Natural killer cell (primary cell): ENCODE measurements around the gene EVI5. TPM values are rescaled to one million over a fixed set of nuclear protein-coding genes. Genes with fewer than 3 reads are reported as not detected.
"Not testable (repeated sequence)": the region's sequence is repeated elsewhere in the genome, so short reads cannot be mapped to it uniquely, and the experiment has no call there.

ENCODE experiments used
- ATAC-seq, 3 donors: fragments of 150-1000 bp in 2 of 3; fragments of 200-7000 bp in 1 of 3; cut with Tn5 transposase; 1 replicate in 1 of 3; 2 replicates in 2 of 3; pipeline ENCODE4 v1.10.0; 2021; ENCODE audit warnings: mild to moderate bottlenecking in 2 of 3, moderate library complexity in 2 of 3
- DNase-seq, 2 donors: peaks; one replicate each; pipeline versions ENCODE4 v3.0.0 to v3.0.0-alpha.2; 2013 to 2021; ENCODE audit warnings: mixed read lengths in 1 of 2
- H3K27ac ChIP-seq: one replicate; pipeline ENCODE4 v1.5.1; 2013; ENCODE audit warnings: mild to moderate bottlenecking, low read length
- H3K27me3 ChIP-seq: one replicate; pipeline ENCODE4 v1.6.1; 2013; ENCODE audit warnings: low read length; ENCODE audit not compliant: control insufficient read depth, insufficient read depth
- H3K36me3 ChIP-seq: one replicate; pipeline ENCODE4 v1.6.1; 2013; ENCODE audit warnings: low read length; ENCODE audit not compliant: control insufficient read depth, insufficient read depth
- H3K4me1 ChIP-seq: one replicate; pipeline ENCODE4 v1.6.1; 2013; ENCODE audit warnings: low read length; ENCODE audit not compliant: control insufficient read depth, insufficient read depth
- H3K4me3 ChIP-seq: one replicate; pipeline ENCODE4 v1.5.1; 2013; ENCODE audit warnings: low read length
- H3K9me3 ChIP-seq: one replicate; pipeline ENCODE4 v1.6.1; 2013; ENCODE audit warnings: low read length; ENCODE audit not compliant: control insufficient read depth, insufficient read depth
- H3K27ac Mint-ChIP-seq, 2 donors: one replicate each; pipeline ENCODE4 v1.8.0; 2022; ENCODE audit warnings: mild to moderate bottlenecking in 2 of 2, mixed read lengths in 2 of 2, moderate library complexity in 1 of 2
- H3K27me3 Mint-ChIP-seq, 2 donors: one replicate each; pipeline ENCODE4 v1.8.0; 2022; ENCODE audit warnings: low read depth in 2 of 2, mixed read lengths in 2 of 2
- H3K36me3 Mint-ChIP-seq: one replicate; pipeline ENCODE4 v1.8.0; 2022; ENCODE audit warnings: mixed read lengths
- H3K4me1 Mint-ChIP-seq, 2 donors: one replicate each; pipeline ENCODE4 v1.8.0; 2022; ENCODE audit warnings: mixed read lengths in 2 of 2
- H3K4me3 Mint-ChIP-seq: one replicate; pipeline ENCODE4 v1.8.0; 2022; ENCODE audit warnings: mild to moderate bottlenecking, moderate library complexity, mixed read lengths
- H3K9me3 Mint-ChIP-seq, 2 donors: one replicate each; pipeline ENCODE4 v1.8.0; 2022; ENCODE audit warnings: mixed read lengths in 2 of 2
- CTCF ChIP-seq: fragments of 200-600 bp; IDR thresholded peaks from one replicate; pipeline ENCODE4 v1.8.0; 2022; ENCODE audit warnings: antibody characterized with exemption
- WGBS: methylation state at CpG from one replicate; pipeline ENCODE4 v1.1.7; 2013; ENCODE audit warnings: missing lambda C conversion rate; ENCODE audit not compliant: insufficient coverage; 5-methylcytosine and 5-hydroxymethylcytosine counted together
- intact Hi-C: fragments of 100-400 bp; cut with micrococcal nuclease; formaldehyde crosslinking; loops from one replicate; pipeline ENCODE4 v1.14.2; 2022
- total RNA-seq, 4 donors: library from RNA; stranded (reverse); fragments of 120-200 nt in 1 of 4; gene quantifications; one replicate each; pipeline versions ENCODE4 v1.2.3 to v1.2.4, GENCODE V29; 2013 to 2022

Gene EVI5
- total RNA-seq, 3 donors from 2014 or later (not counting 1 experiment from before 2014, with no cell fraction given), result 3.9 to 6.0 (median 5.5) TPM

GRCh38 chr1:92730476-92730875 lies 54.4 kb downstream of the EVI5 start:
- intact Hi-C loops, result no loop called here
- Mint-ChIP-seq H3K9me3 (no peaks in the 10 kb centered on the region), H3K27ac (no peak overlapping the region), H3K36me3 (no peaks in the 10 kb centered on the region), H3K4me3 (no peak overlapping the region), H3K4me1 (no peaks in the 10 kb centered on the region), H3K27me3 (peaks cover 0 to 10% of the 10 kb centered on the region in 2 donors)
- no peak for TF ChIP-seq CTCF
- H3K27ac ChIP-seq, result no peak overlapping the region
- peaks cover 3% of the 10 kb centered on the region for H3K27me3 ChIP-seq
- DNase-seq (no peak), ATAC-seq (no peak)
- WGBS, result no CpG with 5 or more reads among the region's 2 CpGs
- H3K9me3 ChIP-seq, result no peaks in the 10 kb centered on the region
- no peaks in the 10 kb centered on the region for H3K4me1 ChIP-seq
- H3K36me3 ChIP-seq, result no peaks in the 10 kb centered on the region
- H3K4me3 ChIP-seq, result no peak overlapping the region

- ATAC-seq (no peak), DNase-seq (no peak)
- Mint-ChIP-seq H3K9me3 (no peaks in the 10 kb centered on the region), H3K4me3 (no peak overlapping the region), H3K27me3 (peaks cover 0 to 17% of the 10 kb centered on the region in 2 donors), H3K27ac (no peak overlapping the region), H3K4me1 (no peaks in the 10 kb centered on the region), H3K36me3 (no peaks in the 10 kb centered on the region)
- Histone ChIP-seq H3K4me1 (no peaks in the 10 kb centered on the region), H3K36me3 (no peaks in the 10 kb centered on the region), H3K4me3 (no peak overlapping the region), H3K9me3 (no peaks in the 10 kb centered on the region), H3K27me3 (peaks cover 3% of the 10 kb centered on the region), H3K27ac (no peak overlapping the region)
- TF ChIP-seq CTCF, result no peak
- 87% methylated on average over 2 of the region's 4 CpGs for WGBS
- intact Hi-C loops, result no loop called here
Measured at GRCh38 chr1:92728697-92729096, 56.2 kb downstream of the EVI5 start.

- H3K9me3 Mint-ChIP-seq, ATAC-seq, intact Hi-C loops, H3K36me3 ChIP-seq, H3K27ac Mint-ChIP-seq, H3K4me3 Mint-ChIP-seq, H3K4me3 ChIP-seq, DNase-seq, H3K4me1 ChIP-seq, H3K9me3 ChIP-seq, H3K27ac ChIP-seq, H3K4me1 Mint-ChIP-seq, H3K36me3 Mint-ChIP-seq, H3K27me3 ChIP-seq: not testable (repeated sequence)
- 92% methylated on average over 9 of the region's 9 CpGs for WGBS
- peaks cover 7 to 17% of the 10 kb centered on the region in 2 donors for H3K27me3 Mint-ChIP-seq
Measured at GRCh38 chr1:92723713-92724112, 61.2 kb downstream of the EVI5 start.

GRCh38 chr1:92721886-92722285 lies 63.0 kb downstream of the EVI5 start:
- intact Hi-C loops, result no loop called here
- Histone ChIP-seq H3K4me3 (no peak overlapping the region), H3K4me1 (no peaks in the 10 kb centered on the region), H3K36me3 (no peaks in the 10 kb centered on the region), H3K27ac (no peak overlapping the region), H3K27me3 (peaks cover 3% of the 10 kb centered on the region), H3K9me3 (no peaks in the 10 kb centered on the region)
- no peaks in the 10 kb centered on the region for H3K4me1 Mint-ChIP-seq
- H3K27ac Mint-ChIP-seq, result no peak overlapping the region
- peaks cover 16 to 19% of the 10 kb centered on the region in 2 donors for H3K27me3 Mint-ChIP-seq
- TF ChIP-seq CTCF, result no peak
- ATAC-seq, result no peak
- DNase-seq, result no peak
- no peak overlapping the region for H3K4me3 Mint-ChIP-seq
- H3K9me3 Mint-ChIP-seq, result no peaks in the 10 kb centered on the region
- no peaks in the 10 kb centered on the region for H3K36me3 Mint-ChIP-seq

GRCh38 chr1:92721157-92721556 lies 63.8 kb downstream of the EVI5 start:
- H3K9me3 Mint-ChIP-seq, H3K27ac ChIP-seq, H3K36me3 ChIP-seq, H3K27ac Mint-ChIP-seq, H3K4me3 Mint-ChIP-seq, H3K4me3 ChIP-seq, H3K4me1 ChIP-seq, DNase-seq, intact Hi-C loops, H3K9me3 ChIP-seq, H3K36me3 Mint-ChIP-seq, H3K4me1 Mint-ChIP-seq, ATAC-seq, H3K27me3 ChIP-seq: not testable (repeated sequence)
- H3K27me3 Mint-ChIP-seq, result peaks cover 20 to 23% of the 10 kb centered on the region in 2 donors
- no CpG with 5 or more reads among the region's 2 CpGs for WGBS

- H3K27ac Mint-ChIP-seq, H3K4me3 ChIP-seq, H3K27ac ChIP-seq, ATAC-seq, H3K36me3 ChIP-seq, H3K4me3 Mint-ChIP-seq, H3K36me3 Mint-ChIP-seq, H3K9me3 Mint-ChIP-seq, DNase-seq, H3K9me3 ChIP-seq, H3K4me1 Mint-ChIP-seq, H3K27me3 ChIP-seq, intact Hi-C loops, H3K4me1 ChIP-seq: not testable (repeated sequence)
- peaks cover 19 to 21% of the 10 kb centered on the region in 2 donors for H3K27me3 Mint-ChIP-seq
- WGBS, result 95% methylated on average over 16 of the region's 16 CpGs
Measured at GRCh38 chr1:92715476-92715951, 69.4 kb downstream of the EVI5 start.
